IMR-90 (cell line): ENCODE results near the gene PPM1K. TPM values are rescaled to one million over a fixed set of nuclear protein-coding genes. Genes with fewer than 3 reads are reported as not detected.

Source experiments
- ATAC-seq: fragments of 200-7000 bp; cut with Tn5 transposase; 2 replicates; pipeline ENCODE4 v1.9.1; 2020; ENCODE audit warnings: low read depth, mild to moderate bottlenecking, moderate library complexity
- BruUV-seq: library from RNA; stranded (reverse); fragments of 400-500 nt; replicated peaks from 2 replicates; lab custom pipeline; 2021; lab: Mats Ljungman, UMichigan
- CTCF ChIA-PET: fragments of 300-600 bp; formaldehyde crosslinking; extraction: SDS; loops from one replicate; lab custom pipeline; 2021; ENCODE audit warnings: antibody characterized with exemption; lab: Yijun Ruan, JAX
- POLR2A ChIA-PET: fragments of 300-600 bp; sonication (Branson Sonifier 250); formaldehyde crosslinking; loops from one replicate; lab custom pipeline; 2022; ENCODE audit warnings: antibody characterized with exemption; ENCODE audit not compliant: unreplicated experiment; lab: Charles Lee
- DNase-seq: peaks from one replicate; pipeline ENCODE4 v3.0.0; 2013
- H2AFZ ChIP-seq: replicated peaks from 2 replicates; pipeline ENCODE3; 2013; ENCODE audit warnings: low read length, mild to moderate bottlenecking; ENCODE audit not compliant: poor library complexity
- H2AK5ac ChIP-seq: 2 replicates; pipeline ENCODE4 v1.6.1; 2013; ENCODE audit warnings: low read depth, low read length, inconsistent platforms
- H2AK9ac ChIP-seq: replicated peaks from 2 replicates; pipeline ENCODE3; 2013; ENCODE audit warnings: mild to moderate bottlenecking, low read depth, low read length, moderate library complexity; ENCODE audit not compliant: poor library complexity
- H2BK120ac ChIP-seq: 2 replicates; pipeline ENCODE4 v1.6.1; 2013; ENCODE audit warnings: low read depth, low read length, inconsistent platforms
- H2BK15ac ChIP-seq: 3 replicates; pipeline ENCODE4 v1.6.1; 2013; ENCODE audit warnings: low read depth, low read length, inconsistent platforms
- H2BK20ac ChIP-seq: 2 replicates; pipeline ENCODE4 v1.6.1; 2013; ENCODE audit warnings: low read depth, mild to moderate bottlenecking, inconsistent platforms, low read length, moderate library complexity
- H2BK5ac ChIP-seq: 2 replicates; pipeline ENCODE4 v1.6.1; 2013; ENCODE audit warnings: mild to moderate bottlenecking, low read depth, low read length, inconsistent platforms; ENCODE audit not compliant: poor library complexity, severe bottlenecking
- H3K14ac ChIP-seq: replicated peaks from 2 replicates; pipeline ENCODE4 v1.6.1; 2013; ENCODE audit warnings: low read depth, low read length, inconsistent platforms
- H3K18ac ChIP-seq: 2 replicates; pipeline ENCODE4 v1.6.1; 2013; ENCODE audit warnings: low read depth, low read length, control low read depth
- H3K23ac ChIP-seq: 2 replicates; pipeline ENCODE4 v1.6.1; 2013; ENCODE audit warnings: low read depth, low read length, inconsistent platforms
- H3K27ac ChIP-seq: 2 replicates; pipeline ENCODE4 v1.5.1; 2013; ENCODE audit warnings: mild to moderate bottlenecking, control low read depth, low read length; ENCODE audit not compliant: insufficient read depth
- H3K27me3 ChIP-seq: 2 replicates; pipeline ENCODE4 v1.6.1; 2013; ENCODE audit warnings: low read length; ENCODE audit not compliant: control insufficient read depth, insufficient read depth
- H3K36me3 ChIP-seq: 2 replicates; pipeline ENCODE4 v1.6.1; 2013; ENCODE audit warnings: low read length, mixed read lengths; ENCODE audit not compliant: control insufficient read depth, insufficient read depth
- H3K4ac ChIP-seq: 2 replicates; pipeline ENCODE4 v1.6.1; 2013; ENCODE audit warnings: low read depth, low read length, inconsistent platforms
- H3K4me1 ChIP-seq: 2 replicates; pipeline ENCODE4 v1.6.1; 2013; ENCODE audit warnings: low read length, mixed read lengths; ENCODE audit not compliant: control insufficient read depth, insufficient read depth
- H3K4me2 ChIP-seq: 2 replicates; pipeline ENCODE4 v1.6.1; 2013; ENCODE audit warnings: low read depth, mild to moderate bottlenecking, control low read depth, low read length, moderate library complexity
- H3K4me3 ChIP-seq: 2 replicates; pipeline ENCODE4 v1.5.1; 2013; ENCODE audit warnings: low read depth, mild to moderate bottlenecking, control low read depth, low read length, moderate library complexity; ENCODE audit not compliant: insufficient read depth
- H3K56ac ChIP-seq: 2 replicates; pipeline ENCODE4 v1.6.1; 2013; ENCODE audit warnings: low read length, inconsistent platforms; ENCODE audit not compliant: insufficient read depth; ENCODE audit errors: extremely low read depth
- H3K79me1 ChIP-seq, 2 experiments: 2 replicates each; pipeline ENCODE4 v1.6.1; 2013; ENCODE audit warnings: low read length in 2 of 2, inconsistent platforms in 1 of 2, low read depth in 1 of 2
- H3K9ac ChIP-seq: 2 replicates; pipeline ENCODE4 v1.6.1; 2013; ENCODE audit warnings: low read depth, low read length, control low read depth
- H3K9me1 ChIP-seq: 2 replicates; pipeline ENCODE4 v1.6.1; 2013; ENCODE audit warnings: low read length, inconsistent platforms; ENCODE audit not compliant: insufficient read depth
- H3K9me3 ChIP-seq: 2 replicates; pipeline ENCODE4 v1.6.1; 2013; ENCODE audit warnings: low read length; ENCODE audit not compliant: control insufficient read depth, insufficient read depth
- H4K20me1 ChIP-seq: 2 replicates; pipeline ENCODE4 v1.6.1; 2013; ENCODE audit warnings: low read length, inconsistent platforms; ENCODE audit not compliant: insufficient read depth
- H4K5ac ChIP-seq: 2 replicates; pipeline ENCODE4 v1.6.1; 2013; ENCODE audit warnings: mild to moderate bottlenecking, low read depth, low read length, control low read depth
- H4K8ac ChIP-seq, 2 experiments: 2 replicates each; pipeline ENCODE4 v1.6.1; 2013; ENCODE audit warnings: low read depth in 2 of 2, low read length in 2 of 2, control low read depth in 1 of 2, inconsistent platforms in 1 of 2
- H4K91ac ChIP-seq: 2 replicates; pipeline ENCODE4 v1.6.1; 2013; ENCODE audit warnings: low read depth, low read length, inconsistent platforms; ENCODE audit not compliant: insufficient read depth
- BHLHE40 ChIP-seq: fragments of 150-350 bp; IDR thresholded peaks from 2 replicates; pipeline ENCODE4 v1.6.1; 2016; ENCODE audit warnings: mild to moderate bottlenecking, low read depth, low read length
- FOS ChIP-seq: fragments of 150-350 bp; IDR thresholded peaks from 2 replicates; pipeline ENCODE4 v1.6.1; 2016; ENCODE audit warnings: low read depth, low read length
- MXI1 ChIP-seq: IDR thresholded peaks from 2 replicates; pipeline ENCODE4 v1.6.1; 2012; ENCODE audit warnings: low read depth, mild to moderate bottlenecking, low read length, moderate library complexity, borderline replicate concordance
- RCOR1 ChIP-seq: IDR thresholded peaks from 2 replicates; pipeline ENCODE4 v1.6.1; 2012; ENCODE audit warnings: mild to moderate bottlenecking, low read length, improper control_type of control experiment; ENCODE audit not compliant: insufficient replicate concordance
- SMC3 ChIP-seq: fragments of 150-350 bp; IDR thresholded peaks from 2 replicates; pipeline ENCODE4 v1.6.1; 2016; ENCODE audit warnings: low read depth, mild to moderate bottlenecking, antibody characterized with exemption, low read length, moderate library complexity
- USF2 ChIP-seq: fragments of 150-350 bp; IDR thresholded peaks from 2 replicates; pipeline ENCODE4 v1.6.1; 2017; ENCODE audit warnings: mild to moderate bottlenecking, antibody characterized with exemption, low read length, low read depth
- WGBS, 2 experiments: methylation state at CpG; one replicate each; pipeline versions ENCODE4 v1.1.5 to v1.1.7; 2013; ENCODE audit warnings: missing lambda C conversion rate in 2 of 2; ENCODE audit not compliant: insufficient read length in 1 of 2; ENCODE audit errors: extremely low coverage in 2 of 2; 5-methylcytosine and 5-hydroxymethylcytosine counted together
- dilution Hi-C: fragments of 300-500 bp; cut with HindIII; formaldehyde crosslinking; loops from one replicate; pipeline ENCODE4 v1.14.3; 2018; ENCODE audit warnings: low sequenced_read_pairs; ENCODE audit not compliant: unreplicated experiment
- in situ Hi-C: fragments of 300-500 bp; cut with MboI; formaldehyde crosslinking; loops from 3 replicates; pipeline ENCODE4 v1.14.3; 2019; ENCODE audit warnings: low sequenced_read_pairs, inconsistent platforms, mixed read lengths
- intact Hi-C: fragments of 100-400 bp; cut with micrococcal nuclease; formaldehyde crosslinking; loops from 2 replicates; pipeline ENCODE4 v1.10.0; 2022
- polyA plus RNA-seq, 3 experiments: library from polyadenylated mRNA; depleted of rRNA; stranded (reverse); fragments of >200 nt; gene quantifications; 2 replicates each; pipeline ENCODE4 v1.2.3, GENCODE V29; 2012; ENCODE audit warnings: low replicate concordance in 1 of 3
- total RNA-seq: library from RNA; depleted of rRNA; stranded (reverse); fragments of >200 nt; gene quantifications from 2 replicates; pipeline ENCODE4 v1.2.3, GENCODE V29; 2012

Gene PPM1K
- total and polyA plus RNA-seq, 2 of the 4 experiments (the other 2 are of a cell fraction): 6.1 to 11.5 TPM

GRCh38 chr4:88291003-88291402 lies 6.6 kb upstream of the PPM1K start:
- intact Hi-C loops (no loop called here), dilution Hi-C loops (no loop called here), in situ Hi-C loops (no loop called here)
- Histone ChIP-seq H3K14ac (no peak overlapping the region), H3K4me3 (no peak overlapping the region), H3K4me2 (no peak overlapping the region), H3K27ac (no peak overlapping the region), H3K79me1 (no peaks in the 10 kb centered on the region), H2BK5ac (no peak overlapping the region), H2AK9ac (no peak overlapping the region), H3K18ac (no peak overlapping the region), H2BK20ac (no peak overlapping the region), H2AFZ (no peak overlapping the region), H3K4me1 (no peaks in the 10 kb centered on the region), H3K9ac (no peak overlapping the region), H4K5ac (no peak overlapping the region), H4K91ac (no peak overlapping the region), H2AK5ac (no peak overlapping the region), H3K23ac (no peak overlapping the region), H3K27me3 (peaks cover 7% of the 10 kb centered on the region; the same call in 1 of the 2 replicates), H3K36me3 (no peaks in the 10 kb centered on the region), H3K9me1 (no peaks in the 10 kb centered on the region), H2BK120ac (no peak overlapping the region), H3K4ac (no peak overlapping the region), H4K20me1 (no peaks in the 10 kb centered on the region), H3K9me3 (no peaks in the 10 kb centered on the region), H2BK15ac (no peak overlapping the region), H4K8ac (no peak overlapping the region), H3K56ac (no peak overlapping the region)
- whole genome bisulfite sequencing, 2 experiments: no CpG with 5 or more reads among the region's 4 CpGs
- ChIA-PET CTCF (no interaction called here), POLR2A (no interaction called here)
- DNase-seq: peak; percentile 14
- BruUV-seq: no TSS peak
- TF ChIP-seq SMC3 (no peak), FOS (no peak), MXI1 (no peak), RCOR1 (no peak), USF2 (no peak), BHLHE40 (no peak)
- peak; percentile 53; the same call in 1 of the 2 replicates for ATAC-seq
